Loucy (cell line): Measurements from ENCODE around the gene KCNJ6.

ENCODE experiments used
- H2AFZ ChIP-seq: fragments of 200-600 bp; sonication (generic); 2 replicates; pipeline ENCODE4 v1.6.0; 2016; ENCODE audit warnings: antibody characterized with exemption, mild to moderate bottlenecking, low read length, moderate library complexity
- H3F3A ChIP-seq: fragments of 200-600 bp; 2 replicates; pipeline ENCODE4 v1.6.0; 2016; ENCODE audit warnings: antibody characterized with exemption, low read depth, mild to moderate bottlenecking
- H3K27me3 ChIP-seq: fragments of 200-600 bp; sonication (generic); 2 replicates; pipeline ENCODE4 v1.6.1; 2014; ENCODE audit warnings: low read length, mild to moderate bottlenecking; ENCODE audit not compliant: insufficient read depth, poor library complexity, severe bottlenecking
- H3K36me3 ChIP-seq: fragments of 200-600 bp; sonication (generic); 2 replicates; pipeline ENCODE4 v1.6.1; 2016; ENCODE audit warnings: low read length; ENCODE audit not compliant: insufficient read depth
- H3K4me1 ChIP-seq: fragments of 200-600 bp; sonication (generic); 2 replicates; pipeline ENCODE4 v1.5.1; 2014; ENCODE audit warnings: low read length, mild to moderate bottlenecking; ENCODE audit not compliant: insufficient read depth, poor library complexity, severe bottlenecking
- H3K4me2 ChIP-seq: fragments of 200-600 bp; sonication (generic); 2 replicates; pipeline ENCODE4 v1.6.0; 2014; ENCODE audit warnings: antibody characterized with exemption, low read length, low read depth, mild to moderate bottlenecking; ENCODE audit not compliant: poor library complexity, severe bottlenecking
- H3K4me3 ChIP-seq: fragments of 200-600 bp; sonication (generic); 2 replicates; pipeline ENCODE4 v1.5.1; 2014; ENCODE audit warnings: low read length, mild to moderate bottlenecking, mixed read lengths; ENCODE audit not compliant: poor library complexity, severe bottlenecking
- H3K79me2 ChIP-seq: fragments of 200-600 bp; sonication (generic); 2 replicates; pipeline ENCODE4 v1.6.1; 2014; ENCODE audit warnings: low read length; ENCODE audit not compliant: insufficient read depth
- H3K9ac ChIP-seq: fragments of 200-600 bp; sonication (generic); 2 replicates; pipeline ENCODE4 v1.6.0; 2014; ENCODE audit warnings: mild to moderate bottlenecking, low read depth, low read length, moderate library complexity; ENCODE audit not compliant: poor library complexity, severe bottlenecking
- H3K9me2 ChIP-seq: fragments of 200-600 bp; sonication (generic); replicated peaks from 2 replicates; pipeline ENCODE4 v1.6.1; 2016; ENCODE audit warnings: low read depth, low read length, mixed read lengths
- H3K9me3 ChIP-seq: fragments of 200-600 bp; sonication (generic); 2 replicates; pipeline ENCODE4 v1.6.1; 2014; ENCODE audit warnings: mild to moderate bottlenecking, antibody characterized with exemption, low read length, low read depth; ENCODE audit not compliant: insufficient read depth
- H4K20me1 ChIP-seq: fragments of 200-600 bp; sonication (generic); 2 replicates; pipeline ENCODE4 v1.6.0; 2014; ENCODE audit warnings: antibody characterized with exemption, low read length, mild to moderate bottlenecking; ENCODE audit not compliant: insufficient read depth, poor library complexity, severe bottlenecking
- CTCF ChIP-seq: fragments of 200-600 bp; sonication (generic); conservative IDR thresholded peaks from 2 replicates; pipeline ENCODE4 v1.5.1; 2014; ENCODE audit warnings: mild to moderate bottlenecking, antibody characterized with exemption, low read length
- EZH2phosphoT487 ChIP-seq: fragments of 200-600 bp; IDR thresholded peaks from 2 replicates; pipeline ENCODE4 v1.6.1; 2018; ENCODE audit warnings: antibody characterized with exemption, mild to moderate bottlenecking, moderate library complexity, borderline replicate concordance

Gene KCNJ6

GRCh38 chr21:37711286-37711829, 204.9 kb downstream of the KCNJ6 start:
- Histone ChIP-seq H3K27me3 (no peaks in the 10 kb centered on the region), H4K20me1 (no peaks in the 10 kb centered on the region), H3F3A (no peaks in the 10 kb centered on the region), H3K4me1 (no peaks in the 10 kb centered on the region), H3K4me2 (no peak overlapping the region), H3K9me3 (no peaks in the 10 kb centered on the region), H3K4me3 (no peak overlapping the region), H3K9me2 (no peaks in the 10 kb centered on the region), H2AFZ (no peak overlapping the region), H3K9ac (no peak overlapping the region), H3K79me2 (no peaks in the 10 kb centered on the region), H3K36me3 (no peaks in the 10 kb centered on the region)
- TF ChIP-seq CTCF (no peak), EZH2phosphoT487 (no peak)

- no peak overlapping the region for H3K9ac ChIP-seq
- H3K4me2 ChIP-seq, result no peak overlapping the region
- no peak overlapping the region for H2AFZ ChIP-seq
Observed at GRCh38 chr21:37710546-37711285, 205.5 kb downstream of the KCNJ6 start.

GRCh38 chr21:37704751-37705150, 211.5 kb downstream of the KCNJ6 start:
- H3K9me3 ChIP-seq, result no peaks in the 10 kb centered on the region
- TF ChIP-seq EZH2phosphoT487 (no peak), CTCF (no peak)
- H3K4me1 ChIP-seq, result peaks cover 3% of the 10 kb centered on the region
- H3F3A ChIP-seq, result no peaks in the 10 kb centered on the region
- H3K79me2 ChIP-seq, result no peaks in the 10 kb centered on the region
- H3K36me3 ChIP-seq, result no peaks in the 10 kb centered on the region
- no peaks in the 10 kb centered on the region for H4K20me1 ChIP-seq
- no peak overlapping the region for H3K4me3 ChIP-seq
- H3K9me2 ChIP-seq, result no peaks in the 10 kb centered on the region
- no peaks in the 10 kb centered on the region for H3K27me3 ChIP-seq
- no peak overlapping the region for H3K9ac ChIP-seq
- H3K4me2 ChIP-seq, result no peak overlapping the region
- H2AFZ ChIP-seq, result no peak overlapping the region

More at GRCh38 chr21:37710546-37711285, 205.5 kb downstream of the KCNJ6 start:
- Histone ChIP-seq H3K27me3 (no peaks in the 10 kb centered on the region), H3K9me2 (no peaks in the 10 kb centered on the region), H4K20me1 (no peaks in the 10 kb centered on the region), H3K36me3 (no peaks in the 10 kb centered on the region), H3K4me3 (no peak overlapping the region), H3K9me3 (no peaks in the 10 kb centered on the region), H3F3A (no peaks in the 10 kb centered on the region), H3K79me2 (no peaks in the 10 kb centered on the region), H3K4me1 (no peaks in the 10 kb centered on the region)
- TF ChIP-seq CTCF (no peak), EZH2phosphoT487 (no peak)
